GM10266 (cell line): ENCODE data around the gene DCHS1.

Experiments
- DNase-seq: peaks from one replicate; pipeline ENCODE4 v3.0.0; 2012; ENCODE audit errors: extremely low spot score
- CTCF ChIP-seq: IDR thresholded peaks from 2 replicates; pipeline ENCODE4 v1.5.1; 2012; ENCODE audit warnings: mild to moderate bottlenecking, low read depth; ENCODE audit not compliant: control insufficient read depth, insufficient read depth; ENCODE audit errors: missing control alignments

The DCHS1 gene

GRCh38 chr11:6588018-6588417 is 67.6 kb downstream of the DCHS1 start:
- TF ChIP-seq CTCF = no peak
- no peak for DNase-seq

GRCh38 chr11:6587360-6587953 is 68.2 kb downstream of the DCHS1 start:
- DNase-seq = no peak
- TF ChIP-seq CTCF = no peak

GRCh38 chr11:6586434-6587359 is 68.9 kb downstream of the DCHS1 start:
- TF ChIP-seq CTCF = no peak
- no peak for DNase-seq

- no peak for TF ChIP-seq CTCF
- DNase-seq = no peak
Measured at GRCh38 chr11:6584528-6584927, 71.1 kb downstream of the DCHS1 start.

GRCh38 chr11:6583584-6583983 is 72.0 kb downstream of the DCHS1 start:
- no peak for DNase-seq
- TF ChIP-seq CTCF = no peak

GRCh38 chr11:6579681-6580080 is 75.9 kb downstream of the DCHS1 start:
- no peak for TF ChIP-seq CTCF
- no peak for DNase-seq

GRCh38 chr11:6578134-6578533 is 77.5 kb downstream of the DCHS1 start:
- no peak for TF ChIP-seq CTCF
- DNase-seq = no peak
